Measurements from ENCODE around the gene NT5E. TPM values are rescaled to one million over a fixed set of nuclear protein-coding genes. Genes with fewer than 3 reads are reported as not detected.

The NT5E gene
- total and polyA plus RNA-seq, 2 experiments from 2014 or later: 0.18 to 1.5 TPM

DNA sequence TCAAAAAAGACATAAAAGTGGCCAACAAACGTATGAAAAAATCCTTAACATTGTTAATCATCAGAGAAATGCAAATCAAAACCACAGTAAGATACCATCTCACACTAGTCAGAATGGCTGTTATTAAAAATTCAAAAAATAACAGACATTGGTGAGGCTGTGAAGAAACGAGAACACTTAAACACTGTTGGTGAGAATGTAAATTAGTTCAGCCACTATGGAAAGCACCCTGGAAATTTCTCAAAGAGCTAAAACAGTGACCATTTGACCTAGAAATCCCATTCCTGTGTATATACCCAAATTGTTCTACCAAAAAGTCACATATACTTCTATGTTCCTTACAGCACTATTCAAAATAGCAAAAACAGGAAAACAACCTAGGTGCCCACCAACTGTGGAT, 24.9 kb upstream of the NT5E start:
- H3K27me3 Mint-ChIP-seq (ENCODE audit: insufficient read depth, low read depth, poor library complexity): no peaks in the 10 kb centered on the region
- H3K4me2 ChIP-seq: no peak overlapping the region
- no peak overlapping the region for H2AFZ ChIP-seq
- H3K4me1 ChIP-seq (ENCODE audit: insufficient read depth): no peaks in the 10 kb centered on the region
- H3K9me3 Mint-ChIP-seq: peaks cover 25% of the 10 kb centered on the region
- H3F3A ChIP-seq (replicated peaks; ENCODE audit: low read depth): no peaks in the 10 kb centered on the region
- H3K4me3 ChIP-seq: no peak overlapping the region
- no peaks in the 10 kb centered on the region for H3K36me3 ChIP-seq (ENCODE audit: insufficient read depth)
- no peaks in the 10 kb centered on the region for H3K27me3 ChIP-seq (ENCODE audit: insufficient read depth)
- no peaks in the 10 kb centered on the region for H3K4me1 Mint-ChIP-seq
- no peaks in the 10 kb centered on the region for H3K79me2 ChIP-seq (replicated peaks; ENCODE audit: insufficient read depth)
- H3K9me2 ChIP-seq (ENCODE audit: insufficient read depth): 0 out of 2 replicates have a peak, but pooled peaks cover 7% of the 10 kb centered on the region
- H4K20me1 ChIP-seq (replicated peaks; ENCODE audit: insufficient read depth): no peaks in the 10 kb centered on the region
- DNase-seq (ENCODE audit: low spot score): no peak
- H3K36me3 Mint-ChIP-seq (ENCODE audit: low read depth): peaks cover 6% of the 10 kb centered on the region; the same call in 2 of the 3 replicates
- no peak for ATAC-seq
- no peak overlapping the region for H3K4me3 Mint-ChIP-seq
- no peak overlapping the region for H3K27ac ChIP-seq (ENCODE audit: low read depth)
- no peak overlapping the region for H3K27ac Mint-ChIP-seq
- TF ChIP-seq, protein P1, sequence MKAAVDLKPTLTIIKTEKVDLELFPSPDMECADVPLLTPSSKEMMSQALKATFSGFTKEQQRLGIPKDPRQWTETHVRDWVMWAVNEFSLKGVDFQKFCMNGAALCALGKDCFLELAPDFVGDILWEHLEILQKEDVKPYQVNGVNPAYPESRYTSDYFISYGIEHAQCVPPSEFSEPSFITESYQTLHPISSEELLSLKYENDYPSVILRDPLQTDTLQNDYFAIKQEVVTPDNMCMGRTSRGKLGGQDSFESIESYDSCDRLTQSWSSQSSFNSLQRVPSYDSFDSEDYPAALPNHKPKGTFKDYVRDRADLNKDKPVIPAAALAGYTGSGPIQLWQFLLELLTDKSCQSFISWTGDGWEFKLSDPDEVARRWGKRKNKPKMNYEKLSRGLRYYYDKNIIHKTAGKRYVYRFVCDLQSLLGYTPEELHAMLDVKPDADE (IDR thresholded peaks at IDR 0.05): no peak
- no peak for TF ChIP-seq ZNF114 (CRISPR knock-in tag; IDR thresholded peaks at IDR 0.05)
- TF ChIP-seq EZH2phosphoT487 (IDR thresholded peaks at IDR 0.05; ENCODE audit: unreplicated experiment): no peak
- TF ChIP-seq, protein P2, sequence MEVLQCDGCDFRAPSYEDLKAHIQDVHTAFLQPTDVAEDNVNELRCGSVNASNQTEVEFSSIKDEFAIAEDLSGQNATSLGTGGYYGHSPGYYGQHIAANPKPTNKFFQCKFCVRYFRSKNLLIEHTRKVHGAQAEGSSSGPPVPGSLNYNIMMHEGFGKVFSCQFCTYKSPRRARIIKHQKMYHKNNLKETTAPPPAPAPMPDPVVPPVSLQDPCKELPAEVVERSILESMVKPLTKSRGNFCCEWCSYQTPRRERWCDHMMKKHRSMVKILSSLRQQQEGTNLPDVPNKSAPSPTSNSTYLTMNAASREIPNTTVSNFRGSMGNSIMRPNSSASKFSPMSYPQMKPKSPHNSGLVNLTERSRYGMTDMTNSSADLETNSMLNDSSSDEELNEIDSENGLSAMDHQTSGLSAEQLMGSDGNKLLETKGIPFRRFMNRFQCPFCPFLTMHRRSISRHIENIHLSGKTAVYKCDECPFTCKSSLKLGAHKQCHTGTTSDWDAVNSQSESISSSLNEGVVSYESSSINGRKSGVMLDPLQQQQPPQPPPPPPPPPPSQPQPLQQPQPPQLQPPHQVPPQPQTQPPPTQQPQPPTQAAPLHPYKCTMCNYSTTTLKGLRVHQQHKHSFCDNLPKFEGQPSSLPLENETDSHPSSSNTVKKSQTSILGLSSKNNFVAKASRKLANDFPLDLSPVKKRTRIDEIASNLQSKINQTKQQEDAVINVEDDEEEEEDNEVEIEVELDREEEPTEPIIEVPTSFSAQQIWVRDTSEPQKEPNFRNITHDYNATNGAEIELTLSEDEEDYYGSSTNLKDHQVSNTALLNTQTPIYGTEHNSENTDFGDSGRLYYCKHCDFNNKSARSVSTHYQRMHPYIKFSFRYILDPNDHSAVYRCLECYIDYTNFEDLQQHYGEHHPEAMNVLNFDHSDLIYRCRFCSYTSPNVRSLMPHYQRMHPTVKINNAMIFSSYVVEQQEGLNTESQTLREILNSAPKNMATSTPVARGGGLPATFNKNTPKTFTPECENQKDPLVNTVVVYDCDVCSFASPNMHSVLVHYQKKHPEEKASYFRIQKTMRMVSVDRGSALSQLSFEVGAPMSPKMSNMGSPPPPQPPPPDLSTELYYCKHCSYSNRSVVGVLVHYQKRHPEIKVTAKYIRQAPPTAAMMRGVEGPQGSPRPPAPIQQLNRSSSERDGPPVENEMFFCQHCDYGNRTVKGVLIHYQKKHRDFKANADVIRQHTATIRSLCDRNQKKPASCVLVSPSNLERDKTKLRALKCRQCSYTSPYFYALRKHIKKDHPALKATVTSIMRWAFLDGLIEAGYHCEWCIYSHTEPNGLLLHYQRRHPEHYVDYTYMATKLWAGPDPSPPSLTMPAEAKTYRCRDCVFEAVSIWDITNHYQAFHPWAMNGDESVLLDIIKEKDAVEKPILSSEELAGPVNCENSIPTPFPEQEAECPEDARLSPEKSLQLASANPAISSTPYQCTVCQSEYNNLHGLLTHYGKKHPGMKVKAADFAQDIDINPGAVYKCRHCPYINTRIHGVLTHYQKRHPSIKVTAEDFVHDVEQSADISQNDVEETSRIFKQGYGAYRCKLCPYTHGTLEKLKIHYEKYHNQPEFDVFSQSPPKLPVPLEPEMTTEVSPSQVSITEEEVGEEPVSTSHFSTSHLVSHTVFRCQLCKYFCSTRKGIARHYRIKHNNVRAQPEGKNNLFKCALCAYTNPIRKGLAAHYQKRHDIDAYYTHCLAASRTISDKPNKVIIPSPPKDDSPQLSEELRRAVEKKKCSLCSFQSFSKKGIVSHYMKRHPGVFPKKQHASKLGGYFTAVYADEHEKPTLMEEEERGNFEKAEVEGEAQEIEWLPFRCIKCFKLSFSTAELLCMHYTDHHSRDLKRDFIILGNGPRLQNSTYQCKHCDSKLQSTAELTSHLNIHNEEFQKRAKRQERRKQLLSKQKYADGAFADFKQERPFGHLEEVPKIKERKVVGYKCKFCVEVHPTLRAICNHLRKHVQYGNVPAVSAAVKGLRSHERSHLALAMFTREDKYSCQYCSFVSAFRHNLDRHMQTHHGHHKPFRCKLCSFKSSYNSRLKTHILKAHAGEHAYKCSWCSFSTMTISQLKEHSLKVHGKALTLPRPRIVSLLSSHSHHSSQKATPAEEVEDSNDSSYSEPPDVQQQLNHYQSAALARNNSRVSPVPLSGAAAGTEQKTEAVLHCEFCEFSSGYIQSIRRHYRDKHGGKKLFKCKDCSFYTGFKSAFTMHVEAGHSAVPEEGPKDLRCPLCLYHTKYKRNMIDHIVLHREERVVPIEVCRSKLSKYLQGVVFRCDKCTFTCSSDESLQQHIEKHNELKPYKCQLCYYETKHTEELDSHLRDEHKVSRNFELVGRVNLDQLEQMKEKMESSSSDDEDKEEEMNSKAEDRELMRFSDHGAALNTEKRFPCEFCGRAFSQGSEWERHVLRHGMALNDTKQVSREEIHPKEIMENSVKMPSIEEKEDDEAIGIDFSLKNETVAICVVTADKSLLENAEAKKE (CRISPR knock-in tag; IDR thresholded peaks at IDR 0.05): no peak
- TF ChIP-seq, protein P3, sequence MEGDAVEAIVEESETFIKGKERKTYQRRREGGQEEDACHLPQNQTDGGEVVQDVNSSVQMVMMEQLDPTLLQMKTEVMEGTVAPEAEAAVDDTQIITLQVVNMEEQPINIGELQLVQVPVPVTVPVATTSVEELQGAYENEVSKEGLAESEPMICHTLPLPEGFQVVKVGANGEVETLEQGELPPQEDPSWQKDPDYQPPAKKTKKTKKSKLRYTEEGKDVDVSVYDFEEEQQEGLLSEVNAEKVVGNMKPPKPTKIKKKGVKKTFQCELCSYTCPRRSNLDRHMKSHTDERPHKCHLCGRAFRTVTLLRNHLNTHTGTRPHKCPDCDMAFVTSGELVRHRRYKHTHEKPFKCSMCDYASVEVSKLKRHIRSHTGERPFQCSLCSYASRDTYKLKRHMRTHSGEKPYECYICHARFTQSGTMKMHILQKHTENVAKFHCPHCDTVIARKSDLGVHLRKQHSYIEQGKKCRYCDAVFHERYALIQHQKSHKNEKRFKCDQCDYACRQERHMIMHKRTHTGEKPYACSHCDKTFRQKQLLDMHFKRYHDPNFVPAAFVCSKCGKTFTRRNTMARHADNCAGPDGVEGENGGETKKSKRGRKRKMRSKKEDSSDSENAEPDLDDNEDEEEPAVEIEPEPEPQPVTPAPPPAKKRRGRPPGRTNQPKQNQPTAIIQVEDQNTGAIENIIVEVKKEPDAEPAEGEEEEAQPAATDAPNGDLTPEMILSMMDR (conservative IDR thresholded peaks at IDR 0.05; ENCODE audit: low read depth in 2 of 2): no peak
- TF ChIP-seq CREB1 (CRISPR knock-in tag; IDR thresholded peaks at IDR 0.05; ENCODE audit: low read depth): no peak
- no peak for TF ChIP-seq JUNB (IDR thresholded peaks at IDR 0.05; ENCODE audit: unreplicated experiment)
- no peak for TF ChIP-seq ZNF331 (CRISPR knock-in tag; IDR thresholded peaks at IDR 0.05; ENCODE audit: low read depth)
- no peak for TF ChIP-seq POLR2AphosphoS5 (IDR thresholded peaks at IDR 0.05; ENCODE audit: low read depth)
